Measurements from ENCODE around the gene CAPN9. TPM values are rescaled to one million over a fixed set of nuclear protein-coding genes. Genes with fewer than 3 reads are reported as not detected.

Gene CAPN9
- total and polyA plus RNA-seq, 4 experiments from 2014 or later, result 0.24 TPM; not detected in 3

- no peaks in the 10 kb centered on the region for H3K9me3 Mint-ChIP-seq
- Histone ChIP-seq H3K9me3 (ENCODE audit: control insufficient read depth in 1 of 2, low read length in 2 of 2) (no peaks in the 10 kb centered on the region), H3K27ac (ENCODE audit: low read depth, low read length) (no peak overlapping the region), H3K27me3 (ENCODE audit: insufficient read depth, low read length) (no peaks in the 10 kb centered on the region), H3K4me1 (ENCODE audit: insufficient read depth, low read length) (no peaks in the 10 kb centered on the region), H3K4me3 (ENCODE audit: low read length in 2 of 2) (no peak overlapping the region), H3K36me3 (ENCODE audit: insufficient read depth, low read length) (no peaks in the 10 kb centered on the region)
- ChIA-PET CTCF (ENCODE audit: partially characterized antibody) (no interaction called here), POLR2A (ENCODE audit: partially characterized antibody) (no interaction called here)
- H3K27me3 Mint-ChIP-seq, result peaks cover 0 to 3% of the 10 kb centered on the region in 2 donors
- no peak overlapping the region for H3K4me3 Mint-ChIP-seq
- H3K36me3 Mint-ChIP-seq, result no peaks in the 10 kb centered on the region
- intact Hi-C loops (cut with micrococcal nuclease), result no loop called here
- peaks cover 0 to 4% (median 0%) of the 10 kb centered on the region in 4 donors for H3K4me1 Mint-ChIP-seq
- DNase-seq, result no peak
- H3K27ac Mint-ChIP-seq, result no peak overlapping the region
Observed at GRCh38 chr1:230701895-230702768, 45.1 kb upstream of the CAPN9 start.

GRCh38 chr1:230702934-230703678 is 44.1 kb upstream of the CAPN9 start:
- no peak overlapping the region for H3K4me3 ChIP-seq (ENCODE audit: low read length in 2 of 2)
- no peaks in the 10 kb centered on the region for H3K4me1 ChIP-seq (ENCODE audit: insufficient read depth, low read length)
- H3K36me3 ChIP-seq (ENCODE audit: insufficient read depth, low read length), result no peaks in the 10 kb centered on the region
- H3K9me3 ChIP-seq (ENCODE audit: control insufficient read depth in 1 of 2, low read length in 2 of 2), result no peaks in the 10 kb centered on the region
- ChIA-PET POLR2A (ENCODE audit: partially characterized antibody) (no interaction called here), CTCF (ENCODE audit: partially characterized antibody) (no interaction called here)
- no peaks in the 10 kb centered on the region for H3K9me3 Mint-ChIP-seq
- intact Hi-C loops (cut with micrococcal nuclease), result no loop called here
- H3K36me3 Mint-ChIP-seq, result no peaks in the 10 kb centered on the region
- H3K4me1 Mint-ChIP-seq, result peaks cover 0 to 4% (median 2%) of the 10 kb centered on the region in 4 donors
- no peak overlapping the region for H3K27ac ChIP-seq (ENCODE audit: low read depth, low read length)
- peak overlapping the region in 1 of 7 donors; percentile 49 for H3K27ac Mint-ChIP-seq
- no peaks in the 10 kb centered on the region for H3K27me3 ChIP-seq (ENCODE audit: insufficient read depth, low read length)
- no peak overlapping the region for H3K4me3 Mint-ChIP-seq
- H3K27me3 Mint-ChIP-seq, result peaks cover 3 to 5% of the 10 kb centered on the region in 2 donors
- DNase-seq, result no peak

DNA sequence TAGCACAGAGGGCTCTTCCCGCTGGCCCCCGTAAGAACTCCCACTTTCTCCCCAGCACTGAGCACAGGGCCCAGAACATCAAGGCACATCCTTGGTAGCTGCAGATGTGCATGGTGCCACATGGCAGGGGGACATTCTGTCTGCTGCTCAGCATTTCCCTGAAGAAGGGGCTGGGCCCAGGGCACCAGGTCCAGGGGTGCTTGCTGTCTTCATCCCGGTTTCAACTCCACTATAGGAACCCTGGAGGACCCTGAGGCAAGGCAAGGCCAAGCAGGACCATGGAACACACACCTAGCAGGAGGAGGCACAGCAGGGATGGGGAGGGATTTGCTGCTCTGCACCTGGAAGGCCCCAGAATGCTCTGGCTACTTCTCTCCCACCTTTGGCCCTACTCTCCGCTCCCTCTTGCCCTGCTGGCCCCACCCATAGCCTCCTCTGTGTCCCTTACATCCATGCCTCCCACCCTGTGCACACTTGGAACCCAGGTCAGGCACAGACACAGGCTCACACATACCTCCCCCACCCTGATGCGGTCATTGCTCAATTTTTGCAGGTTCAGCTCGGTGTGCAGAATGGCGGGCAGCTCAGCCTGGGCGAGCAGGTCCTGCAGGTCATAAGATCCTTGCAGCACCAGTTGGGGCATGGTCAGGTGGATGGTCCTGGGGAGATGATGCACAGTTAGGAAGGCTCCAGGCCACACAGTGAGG is 43.4 kb upstream of the CAPN9 start:
- H3K4me1 ChIP-seq (ENCODE audit: insufficient read depth, low read length), result no peaks in the 10 kb centered on the region
- CTCF ChIA-PET (ENCODE audit: partially characterized antibody), result no interaction called here
- intact Hi-C loops (cut with micrococcal nuclease), result no loop called here
- Mint-ChIP-seq H3K27me3 (peaks cover 3 to 5% of the 10 kb centered on the region in 2 donors), H3K4me3 (no peak overlapping the region), H3K27ac (no peak overlapping the region), H3K36me3 (no peaks in the 10 kb centered on the region), H3K9me3 (no peaks in the 10 kb centered on the region), H3K4me1 (peaks cover 0 to 6% (median 2%) of the 10 kb centered on the region in 4 donors)
- H3K36me3 ChIP-seq (ENCODE audit: insufficient read depth, low read length), result no peaks in the 10 kb centered on the region
- H3K27me3 ChIP-seq (ENCODE audit: insufficient read depth, low read length), result no peaks in the 10 kb centered on the region
- H3K9me3 ChIP-seq (ENCODE audit: control insufficient read depth in 1 of 2, low read length in 2 of 2), result no peaks in the 10 kb centered on the region
- H3K27ac ChIP-seq (ENCODE audit: low read depth, low read length), result no peak overlapping the region
- H3K4me3 ChIP-seq (ENCODE audit: low read length in 2 of 2), result no peak overlapping the region
- POLR2A ChIA-PET (ENCODE audit: partially characterized antibody), result no interaction called here
- no peak for DNase-seq

DNA sequence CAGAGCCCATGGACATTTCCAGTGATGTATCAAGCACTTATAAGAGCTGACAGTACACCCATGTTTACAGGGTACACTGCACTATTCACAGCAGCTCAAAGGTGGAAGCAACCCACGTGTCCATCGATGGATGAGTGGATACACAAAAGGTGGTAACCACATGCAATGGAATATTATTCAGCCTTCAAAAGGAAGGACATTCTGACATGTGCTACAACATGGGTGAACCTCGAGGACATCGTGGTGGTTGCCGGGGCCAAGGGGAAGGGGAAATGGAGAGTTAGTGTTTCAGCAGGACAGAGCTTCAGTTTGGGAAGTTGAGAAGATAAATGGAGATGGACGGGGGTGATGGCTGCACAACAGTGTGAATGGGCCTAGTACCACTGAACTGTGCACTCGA is 42.4 kb upstream of the CAPN9 start:
- no peak overlapping the region for H3K27ac Mint-ChIP-seq
- no peak for DNase-seq
- intact Hi-C loops (cut with micrococcal nuclease), result no loop called here
- H3K4me3 Mint-ChIP-seq, result no peak overlapping the region
- no peaks in the 10 kb centered on the region for H3K9me3 ChIP-seq (ENCODE audit: control insufficient read depth in 1 of 2, low read length in 2 of 2)
- H3K4me3 ChIP-seq (ENCODE audit: low read length in 2 of 2), result no peak overlapping the region
- H3K27ac ChIP-seq (ENCODE audit: low read depth, low read length), result no peak overlapping the region
- H3K27me3 ChIP-seq (ENCODE audit: insufficient read depth, low read length), result no peaks in the 10 kb centered on the region
- no peaks in the 10 kb centered on the region for H3K9me3 Mint-ChIP-seq
- peaks cover 0 to 6% (median 0%) of the 10 kb centered on the region in 4 donors for H3K4me1 Mint-ChIP-seq
- H3K36me3 Mint-ChIP-seq, result no peaks in the 10 kb centered on the region
- ChIA-PET CTCF (ENCODE audit: partially characterized antibody) (no interaction called here), POLR2A (ENCODE audit: partially characterized antibody) (no interaction called here)
- H3K27me3 Mint-ChIP-seq, result peaks cover 3 to 5% of the 10 kb centered on the region in 2 donors
- no peaks in the 10 kb centered on the region for H3K36me3 ChIP-seq (ENCODE audit: insufficient read depth, low read length)
- H3K4me1 ChIP-seq (ENCODE audit: insufficient read depth, low read length), result no peaks in the 10 kb centered on the region

GRCh38 chr1:230705289-230706019 is 41.7 kb upstream of the CAPN9 start:
- Histone ChIP-seq H3K9me3 (ENCODE audit: control insufficient read depth in 1 of 2, low read length in 2 of 2) (no peaks in the 10 kb centered on the region), H3K4me3 (ENCODE audit: low read length in 2 of 2) (no peak overlapping the region), H3K27ac (ENCODE audit: low read depth, low read length) (no peak overlapping the region), H3K4me1 (ENCODE audit: insufficient read depth, low read length) (no peaks in the 10 kb centered on the region), H3K36me3 (ENCODE audit: insufficient read depth, low read length) (no peaks in the 10 kb centered on the region), H3K27me3 (ENCODE audit: insufficient read depth, low read length) (no peaks in the 10 kb centered on the region)
- ChIA-PET POLR2A (ENCODE audit: partially characterized antibody) (no interaction called here), CTCF (ENCODE audit: partially characterized antibody) (no interaction called here)
- no peak for DNase-seq
- Mint-ChIP-seq H3K4me1 (peaks cover 0 to 6% (median 0%) of the 10 kb centered on the region in 4 donors), H3K4me3 (no peak overlapping the region), H3K27me3 (peaks cover 3 to 5% of the 10 kb centered on the region in 2 donors), H3K36me3 (no peaks in the 10 kb centered on the region), H3K9me3 (no peaks in the 10 kb centered on the region), H3K27ac (no peak overlapping the region)
- intact Hi-C loops (cut with micrococcal nuclease), result no loop called here

GRCh38 chr1:230706020-230706699 is 41.0 kb upstream of the CAPN9 start:
- Mint-ChIP-seq H3K4me1 (peaks cover 0 to 6% (median 0%) of the 10 kb centered on the region in 4 donors), H3K9me3 (no peaks in the 10 kb centered on the region), H3K27me3 (peaks cover 5 to 7% of the 10 kb centered on the region in 2 donors), H3K27ac (no peak overlapping the region), H3K4me3 (no peak overlapping the region), H3K36me3 (no peaks in the 10 kb centered on the region)
- H3K4me1 ChIP-seq (ENCODE audit: insufficient read depth, low read length), result no peaks in the 10 kb centered on the region
- H3K9me3 ChIP-seq (ENCODE audit: control insufficient read depth in 1 of 2, low read length in 2 of 2), result no peaks in the 10 kb centered on the region
- no peaks in the 10 kb centered on the region for H3K36me3 ChIP-seq (ENCODE audit: insufficient read depth, low read length)
- intact Hi-C loops (cut with micrococcal nuclease), result no loop called here
- ChIA-PET CTCF (ENCODE audit: partially characterized antibody) (no interaction called here), POLR2A (ENCODE audit: partially characterized antibody) (no interaction called here)
- no peaks in the 10 kb centered on the region for H3K27me3 ChIP-seq (ENCODE audit: insufficient read depth, low read length)
- no peak overlapping the region for H3K27ac ChIP-seq (ENCODE audit: low read depth, low read length)
- no peak overlapping the region for H3K4me3 ChIP-seq (ENCODE audit: low read length in 2 of 2)
- no peak for DNase-seq

Data from CD4-positive, alpha-beta memory T cell (primary cell).